CD4-positive, alpha-beta T cell treated with Interleukin-10 for 1 hour (primary cell): ENCODE data around the gene ANTXR1.

Source experiments
- DNase-seq: peaks from one replicate; pipeline ENCODE4 v3.0.0-alpha.2; 2020

Gene ANTXR1

GRCh38 chr2:69075486-69075885, 62.5 kb downstream of the ANTXR1 start:
- no peak for DNase-seq

GRCh38 chr2:69076601-69077000, 63.6 kb downstream of the ANTXR1 start:
- DNase-seq = no peak

- DNase-seq = no peak
These were observed 64.4 kb downstream of the ANTXR1 start for GRCh38 chr2:69077252-69077950.

GRCh38 chr2:69080071-69080470, 67.1 kb downstream of the ANTXR1 start:
- no peak for DNase-seq

- DNase-seq = no peak
These were observed 68.1 kb downstream of the ANTXR1 start for GRCh38 chr2:69081001-69081580.

GRCh38 chr2:69081757-69082156, 68.8 kb downstream of the ANTXR1 start:
- DNase-seq = no peak

GRCh38 chr2:69082430-69082997, 69.5 kb downstream of the ANTXR1 start:
- DNase-seq = no peak

- DNase-seq = no peak
These were observed 70.3 kb downstream of the ANTXR1 start for GRCh38 chr2:69083235-69083748.

- no peak for DNase-seq
These were observed 71.5 kb downstream of the ANTXR1 start for GRCh38 chr2:69084492-69084891.

GRCh38 chr2:69086466-69086865, 73.5 kb downstream of the ANTXR1 start:
- no peak for DNase-seq

- no peak for DNase-seq
These were observed 74.4 kb downstream of the ANTXR1 start for GRCh38 chr2:69087211-69087911.

GRCh38 chr2:69087912-69088240, 74.9 kb downstream of the ANTXR1 start:
- DNase-seq = no peak

- DNase-seq = no peak
These were observed 75.5 kb downstream of the ANTXR1 start for GRCh38 chr2:69088466-69088865.

- DNase-seq = no peak
These were observed 76.3 kb downstream of the ANTXR1 start for GRCh38 chr2:69089266-69089665.

- no peak for DNase-seq
These were observed 77.0 kb downstream of the ANTXR1 start for GRCh38 chr2:69089998-69090397.

- no peak for DNase-seq
These were observed 77.8 kb downstream of the ANTXR1 start for GRCh38 chr2:69090820-69091219.

GRCh38 chr2:69092857-69093256, 79.9 kb downstream of the ANTXR1 start:
- DNase-seq = no peak

- no peak for DNase-seq
These were observed 82.3 kb downstream of the ANTXR1 start for GRCh38 chr2:69095305-69095704.

- DNase-seq = no peak
These were observed 83.5 kb downstream of the ANTXR1 start for GRCh38 chr2:69096326-69097095.

- DNase-seq = no peak
These were observed 84.2 kb downstream of the ANTXR1 start for GRCh38 chr2:69097148-69097610.

GRCh38 chr2:69097891-69098655, 85.1 kb downstream of the ANTXR1 start:
- no peak for DNase-seq

GRCh38 chr2:69099541-69099940, 86.6 kb downstream of the ANTXR1 start:
- DNase-seq = no peak
